Measurements from ENCODE around the gene B2M.
A peak's percentile ranks its signal among the peaks of the same experiment; 100 is the strongest.
"Not testable (repeated sequence)": the region's sequence is repeated elsewhere in the genome, so short reads cannot be mapped to it uniquely, and the experiment has no call there.

The B2M gene

DNA sequence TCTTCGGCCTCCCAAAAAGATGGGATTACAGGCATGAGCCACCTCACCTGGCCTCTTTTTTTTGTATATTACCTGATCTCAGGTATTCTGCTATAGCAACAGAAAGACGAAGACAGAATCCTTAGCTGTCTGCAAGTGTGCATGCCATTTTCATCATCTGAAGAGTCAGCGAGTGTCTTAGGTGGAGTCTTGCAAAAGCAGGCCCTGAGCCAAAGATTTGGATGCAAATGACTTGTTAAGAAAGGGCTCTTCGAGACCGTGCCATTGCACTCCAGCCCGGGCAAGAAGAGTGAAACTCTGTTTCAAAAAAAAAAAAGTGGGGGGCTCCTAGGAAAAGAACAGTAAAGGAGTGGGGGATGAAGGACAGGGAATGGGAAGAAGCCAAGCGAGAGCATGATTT is 14.8 kb downstream of the B2M start:
- Histone ChIP-seq H3K4me2 (peak overlapping the region; percentile 78 to 95 (median 86)), H3K4me3 (peak overlapping the region in 9 of 10 experiments; percentile 16 to 57 (median 45); a peak in 15 of 20 replicates)

DNA sequence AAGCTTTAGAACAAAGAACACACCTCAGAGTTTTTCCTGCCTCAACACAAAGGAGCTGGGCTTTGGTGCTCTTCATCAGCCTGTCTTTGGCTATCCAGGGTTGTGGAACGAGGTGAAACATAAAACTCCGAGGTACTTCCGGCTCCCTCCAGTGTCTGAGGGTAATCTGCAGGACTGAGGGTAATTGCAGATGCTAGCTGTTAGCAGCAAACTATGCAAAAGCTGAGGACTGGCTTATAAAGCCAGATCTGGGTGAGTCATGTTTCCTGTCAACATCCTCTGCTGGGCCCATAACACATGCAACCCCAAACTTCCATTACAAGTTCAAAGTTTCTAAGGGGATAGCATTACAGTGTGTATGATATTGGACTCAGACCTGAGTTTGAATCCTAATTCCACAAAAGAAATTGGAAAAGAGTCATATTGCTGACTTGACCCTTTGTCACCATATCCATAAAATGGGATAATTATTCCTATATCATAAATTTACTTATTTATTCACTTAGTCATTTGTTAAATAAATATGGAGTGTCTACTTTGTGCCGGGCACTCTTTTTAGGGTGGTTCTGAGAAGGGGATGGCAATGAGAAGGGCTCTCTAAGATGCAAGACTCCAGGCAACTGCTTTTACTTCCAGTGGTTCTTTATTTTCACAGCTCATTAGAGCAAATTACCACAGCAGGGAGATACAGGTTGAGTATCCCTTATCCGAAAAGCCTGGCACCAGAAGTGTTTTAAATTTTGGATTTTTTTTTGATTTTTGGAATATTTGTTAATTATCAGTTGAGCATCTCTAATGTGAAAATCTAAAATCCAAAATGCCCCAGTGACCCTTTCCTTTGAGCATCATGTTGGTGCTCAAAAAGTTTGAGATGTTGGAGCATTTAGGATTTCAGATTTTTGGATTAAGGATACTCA is 15.5 kb downstream of the B2M start:
- Histone ChIP-seq H3K4me3 (peak overlapping the region in 9 of 10 experiments; percentile 16 to 57 (median 45); a peak in 15 of 20 replicates), H3K27me3 (no peaks in the 10 kb centered on the region), H3K36me3 (peaks cover 0 to 9% (median 6%) of the 10 kb centered on the region in 11 experiments; a peak in 11 of 22 replicates), H4K20me1 (no peaks in the 10 kb centered on the region), H3K9me3 (replicated peaks in 1 of 11) (no peaks in the 10 kb centered on the region), H3K27ac (peak overlapping the region; percentile 82 to 97 (median 90); a peak in 21 of 22 replicates), H3K9ac (peak overlapping the region; percentile 67 to 95 (median 88); a peak in 21 of 22 replicates), H3K4me1 (peaks cover 60 to 82% (median 75%) of the 10 kb centered on the region in 10 experiments), H3K4me2 (peak overlapping the region; percentile 78 to 95 (median 86))
- TF ChIP-seq Cebpa-rat (IDR thresholded peaks at IDR 0.05) = no peak; a peak in 1 of 22 replicates

More for the DNA sequence above, 14.8 kb downstream of the B2M start:
- Histone ChIP-seq H3K36me3 (peaks cover 0 to 2% (median 0%) of the 10 kb centered on the region in 11 experiments; a peak in 1 of 22 replicates), H3K4me1 (peaks cover 60 to 82% (median 74%) of the 10 kb centered on the region in 10 experiments), H3K27me3 (no peaks in the 10 kb centered on the region), H3K9me3 (replicated peaks in 1 of 11) (no peaks in the 10 kb centered on the region), H4K20me1 (no peaks in the 10 kb centered on the region), H3K9ac (peak overlapping the region; percentile 67 to 95 (median 88); a peak in 21 of 22 replicates), H3K27ac (peak overlapping the region; percentile 55 to 97 (median 90); a peak in 21 of 22 replicates)
- no peak for TF ChIP-seq Cebpa-rat (IDR thresholded peaks at IDR 0.05)

DNA sequence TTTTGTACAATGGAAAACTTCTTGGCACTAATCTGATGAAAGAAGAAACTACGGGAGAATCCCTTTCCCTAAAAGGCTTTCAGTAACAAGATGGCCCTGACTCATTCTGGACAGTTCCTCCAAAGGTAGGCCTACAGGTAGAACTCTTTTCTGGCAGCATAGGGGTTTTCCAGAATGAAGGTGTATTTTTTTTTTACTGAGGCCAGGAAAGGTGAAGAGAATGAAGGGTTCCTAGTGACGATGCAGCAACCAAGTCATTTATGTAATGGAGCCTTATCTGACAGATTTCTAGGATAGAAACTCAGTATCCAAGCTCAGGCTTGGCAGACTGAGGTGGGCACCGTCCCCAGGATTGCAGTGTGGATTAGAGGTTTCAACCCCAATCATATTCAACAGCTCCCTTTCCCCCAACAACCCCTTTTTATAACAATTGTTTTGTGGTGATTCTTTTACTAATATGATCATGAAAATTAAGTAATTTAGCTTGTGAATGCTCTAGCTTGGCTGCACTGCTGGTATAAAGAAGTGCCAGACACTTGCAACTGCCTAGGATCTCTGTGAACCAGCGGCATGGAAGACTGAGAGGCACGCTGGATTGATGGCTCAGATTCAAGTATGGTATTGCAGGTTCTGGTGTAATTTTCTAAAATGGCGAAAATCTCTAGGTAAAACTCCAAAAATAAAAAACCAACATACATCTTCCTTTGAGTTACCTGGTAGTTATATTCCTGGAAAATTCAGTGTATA is 16.3 kb downstream of the B2M start:
- H3K4me1 ChIP-seq = peaks cover 64 to 86% (median 78%) of the 10 kb centered on the region in 10 experiments
- H3K9ac ChIP-seq = peak overlapping the region; percentile 63 to 95 (median 88); a peak in 18 of 22 replicates
- no peaks in the 10 kb centered on the region for H3K9me3 ChIP-seq (replicated peaks in 1 of 11)
- H3K27ac ChIP-seq = peak overlapping the region; percentile 82 to 97 (median 90); a peak in 21 of 22 replicates
- no peaks in the 10 kb centered on the region for H4K20me1 ChIP-seq
- H3K4me2 ChIP-seq = peak overlapping the region; percentile 78 to 95 (median 86)
- H3K27me3 ChIP-seq = no peaks in the 10 kb centered on the region
- no peak for TF ChIP-seq Cebpa-rat (IDR thresholded peaks at IDR 0.05)
- peak overlapping the region in 3 of 10 experiments; percentile 9 to 48 (median 43); a peak in 4 of 20 replicates for H3K4me3 ChIP-seq
- H3K36me3 ChIP-seq = peaks cover 0 to 16% (median 11%) of the 10 kb centered on the region in 11 experiments; a peak in 11 of 22 replicates

DNA sequence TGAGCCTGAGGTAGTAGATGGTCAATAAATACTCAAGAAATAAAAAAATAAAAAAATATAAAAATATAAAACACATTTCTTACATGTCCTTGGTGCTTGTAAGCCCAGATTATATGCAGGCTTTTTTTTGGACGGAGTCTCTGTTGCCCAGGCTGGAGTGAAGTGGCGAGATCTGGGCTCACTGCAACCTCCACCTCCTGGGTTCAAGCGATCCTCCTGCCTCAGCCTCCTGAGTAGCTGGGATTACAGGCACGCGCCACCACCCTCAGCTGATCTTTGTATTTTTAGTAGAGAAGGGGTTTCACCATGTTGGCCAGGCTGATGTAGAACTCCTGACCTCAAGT is 16.9 kb downstream of the B2M start:
- Histone ChIP-seq H3K4me2 (peak overlapping the region; percentile 78 to 95 (median 86)), H3K27ac (peak overlapping the region; percentile 82 to 97 (median 90)), H3K4me3 (peak overlapping the region in 9 of 10 experiments; percentile 9 to 82 (median 43); a peak in 13 of 20 replicates), H3K4me1 (peaks cover 61 to 83% (median 74%) of the 10 kb centered on the region in 10 experiments), H3K9ac (peak overlapping the region; percentile 63 to 95 (median 88); a peak in 20 of 22 replicates), H3K36me3 (peaks cover 0 to 16% (median 11%) of the 10 kb centered on the region in 11 experiments; a peak in 11 of 22 replicates)
- not testable (repeated sequence) for H4K20me1 ChIP-seq; H3K9me3 ChIP-seq (replicated peaks in 1 of 11); H3K27me3 ChIP-seq

DNA sequence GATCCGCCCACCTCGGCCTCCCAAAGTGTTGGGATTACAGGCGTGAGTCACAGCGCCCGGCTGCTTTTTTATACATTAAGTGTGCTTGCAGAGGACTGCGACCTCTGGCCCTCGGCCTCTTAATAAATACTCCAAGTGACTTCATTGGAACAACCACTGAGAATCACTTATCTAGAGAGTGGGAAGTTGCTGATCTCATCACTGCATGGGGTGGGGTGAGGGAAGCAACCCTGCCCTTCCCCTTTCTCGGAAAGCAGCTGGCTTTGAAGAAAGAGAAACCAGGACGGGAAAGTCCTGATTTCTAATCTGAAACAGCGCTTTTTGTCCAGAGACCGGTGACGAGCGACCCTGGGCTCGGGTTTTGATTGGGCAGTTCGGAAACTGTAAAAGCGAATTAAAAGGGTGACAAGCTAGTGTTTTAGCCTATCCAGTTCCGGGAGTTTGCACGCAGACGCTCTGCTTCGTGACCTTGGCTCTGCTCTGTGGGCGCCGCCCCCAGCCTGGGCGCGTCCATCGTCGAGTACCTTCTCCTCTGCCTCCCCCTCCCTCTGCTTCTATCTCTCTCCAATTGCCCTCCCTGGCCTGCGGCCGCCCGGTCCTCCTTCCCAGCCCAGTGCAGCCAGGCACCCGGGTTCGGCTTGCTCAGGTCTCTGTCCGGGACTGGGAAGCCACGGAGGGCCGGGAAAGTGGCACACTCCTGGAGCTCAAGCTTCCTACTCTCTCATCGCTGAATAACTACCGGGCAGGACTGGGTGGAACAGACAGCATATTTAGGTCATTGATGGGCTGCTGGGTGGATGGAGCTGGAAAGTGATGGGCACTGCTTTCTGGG is 17.5 kb downstream of the B2M start:
- peak overlapping the region; percentile 85 to 96 (median 91) for H3K4me2 ChIP-seq
- H3K36me3 ChIP-seq = peaks cover 0 to 16% (median 11%) of the 10 kb centered on the region in 11 experiments; a peak in 11 of 22 replicates
- no peak for TF ChIP-seq Cebpa-rat (IDR thresholded peaks at IDR 0.05)
- peaks cover 55 to 77% (median 70%) of the 10 kb centered on the region in 10 experiments for H3K4me1 ChIP-seq
- H3K9ac ChIP-seq = peak overlapping the region; percentile 84 to 96 (median 90)
- H4K20me1 ChIP-seq = no peaks in the 10 kb centered on the region
- peak overlapping the region; percentile 85 to 97 (median 91) for H3K27ac ChIP-seq
- H3K9me3 ChIP-seq (replicated peaks in 1 of 11) = no peaks in the 10 kb centered on the region
- H3K27me3 ChIP-seq = no peaks in the 10 kb centered on the region
- H3K4me3 ChIP-seq = peak overlapping the region; percentile 70 to 85 (median 75)

DNA sequence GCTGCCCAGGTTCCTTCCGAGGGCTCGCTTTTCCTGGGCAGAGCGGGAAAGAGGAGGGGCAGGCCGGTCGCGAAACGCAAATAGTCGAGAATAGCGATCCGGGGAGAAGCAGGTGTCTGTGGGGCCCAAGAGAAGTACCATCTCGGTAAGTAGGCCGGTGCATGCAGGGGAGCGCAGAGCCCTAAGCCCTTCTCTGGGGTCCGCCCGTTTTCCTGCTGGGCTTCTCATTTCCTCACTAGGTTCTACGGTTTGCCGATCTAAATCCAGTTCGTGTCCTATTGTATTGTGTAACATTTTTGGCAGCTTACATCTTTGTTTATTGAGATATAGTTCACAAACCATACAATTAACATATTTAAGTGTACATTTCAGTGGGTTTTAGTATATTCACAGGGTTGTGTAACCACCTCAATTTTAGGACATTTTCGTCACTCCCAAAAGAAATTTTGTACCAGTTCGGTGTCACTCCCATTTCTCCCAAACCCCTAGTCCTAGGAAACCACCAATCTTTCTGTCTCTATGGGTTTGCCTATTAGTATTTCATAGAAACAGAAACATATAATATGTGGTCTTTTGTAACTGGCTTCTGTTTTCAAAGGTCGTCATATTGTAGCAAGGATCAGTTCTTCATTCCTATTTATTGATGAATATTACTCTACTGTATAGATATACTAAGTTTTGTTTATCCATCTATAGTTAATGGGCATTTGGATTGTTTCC is 18.3 kb downstream of the B2M start:
- no peaks in the 10 kb centered on the region for H3K27me3 ChIP-seq
- peak overlapping the region; percentile 85 to 97 (median 91) for H3K27ac ChIP-seq
- H3K36me3 ChIP-seq = peaks cover 0 to 16% (median 11%) of the 10 kb centered on the region in 11 experiments; a peak in 11 of 22 replicates
- H3K9ac ChIP-seq = peak overlapping the region; percentile 84 to 96 (median 90)
- H3K9me3 ChIP-seq (replicated peaks in 1 of 11) = no peaks in the 10 kb centered on the region
- H4K20me1 ChIP-seq = no peaks in the 10 kb centered on the region
- peak in 3 of 11 experiments; percentile 26 to 49 (median 33); a peak in 1 of 22 replicates for TF ChIP-seq Cebpa-rat (IDR thresholded peaks at IDR 0.05)
- H3K4me2 ChIP-seq = peak overlapping the region; percentile 78 to 96 (median 87)
- H3K4me1 ChIP-seq = peaks cover 54 to 74% (median 66%) of the 10 kb centered on the region in 10 experiments
- peak overlapping the region; percentile 70 to 85 (median 75) for H3K4me3 ChIP-seq

DNA sequence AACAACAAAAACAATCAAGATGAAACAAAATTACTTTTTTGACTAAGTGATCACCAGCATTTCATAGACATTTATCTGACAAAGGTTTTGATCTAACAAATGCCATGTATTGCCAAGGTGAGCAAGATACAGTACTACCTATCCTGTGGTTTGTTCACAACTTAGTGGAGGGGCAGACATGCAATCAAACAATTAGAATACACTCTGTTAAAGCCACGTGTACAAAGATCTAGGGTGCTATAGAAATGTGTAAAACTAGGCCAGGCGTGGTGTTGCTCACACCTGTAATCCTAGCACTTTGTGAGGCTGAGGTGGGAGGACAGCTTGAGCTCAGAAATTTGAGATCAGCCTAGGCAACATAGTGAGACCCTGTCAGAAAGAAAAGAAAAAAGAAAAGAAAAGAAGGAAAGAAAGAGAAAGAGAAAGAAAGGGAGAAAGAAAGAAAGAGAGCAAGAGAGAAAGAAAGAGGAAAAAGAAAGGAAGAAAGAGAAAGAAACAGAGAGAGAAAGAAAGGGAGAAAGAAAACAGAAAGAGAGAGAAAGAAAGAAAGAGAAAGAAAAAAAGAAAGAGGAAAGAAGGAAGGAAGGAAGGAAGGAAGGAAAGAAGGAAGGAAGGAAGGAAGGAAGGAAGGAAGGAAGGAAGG is 23.6 kb downstream of the B2M start:
- no peaks in the 10 kb centered on the region for H3K27me3 ChIP-seq

More for the DNA sequence above, 23.6 kb downstream of the B2M start:
- Histone ChIP-seq H3K4me1 (peaks cover 36 to 71% (median 40%) of the 10 kb centered on the region in 10 experiments), H4K20me1 (no peaks in the 10 kb centered on the region), H3K4me2 (peak overlapping the region; percentile 68 to 85 (median 76)), H3K9ac (peak overlapping the region; percentile 30 to 69 (median 60); a peak in 17 of 22 replicates), H3K27ac (peak overlapping the region; percentile 65 to 88 (median 79)), H3K4me3 (peak overlapping the region in 2 of 10 experiments; percentile 11 to 13; a peak in 1 of 20 replicates), H3K36me3 (peaks cover 0 to 16% (median 11%) of the 10 kb centered on the region in 11 experiments; a peak in 11 of 22 replicates), H3K9me3 (replicated peaks in 1 of 11) (no peaks in the 10 kb centered on the region)
- TF ChIP-seq Cebpa-rat (IDR thresholded peaks at IDR 0.05) = no peak
